IMR-90 (cell line): ENCODE measurements around the gene TXNDC12. TPM values are rescaled to one million over a fixed set of nuclear protein-coding genes. Genes with fewer than 3 reads are reported as not detected.

Experiments
- ATAC-seq: fragments of 200-7000 bp; cut with Tn5 transposase; 2 replicates; pipeline ENCODE4 v1.9.1; 2020; ENCODE audit warnings: low read depth, mild to moderate bottlenecking, moderate library complexity
- BruUV-seq: library from RNA; stranded (reverse); fragments of 400-500 nt; replicated peaks from 2 replicates; lab custom pipeline; 2021; lab: Mats Ljungman, UMichigan
- CTCF ChIA-PET: fragments of 300-600 bp; formaldehyde crosslinking; extraction: SDS; loops from one replicate; lab custom pipeline; 2021; ENCODE audit warnings: antibody characterized with exemption; lab: Yijun Ruan, JAX
- POLR2A ChIA-PET: fragments of 300-600 bp; sonication (Branson Sonifier 250); formaldehyde crosslinking; loops from one replicate; lab custom pipeline; 2022; ENCODE audit warnings: antibody characterized with exemption; ENCODE audit not compliant: unreplicated experiment; lab: Charles Lee
- DNase-seq: peaks from one replicate; pipeline ENCODE4 v3.0.0; 2013
- H2AFZ ChIP-seq: replicated peaks from 2 replicates; pipeline ENCODE3; 2013; ENCODE audit warnings: low read length, mild to moderate bottlenecking; ENCODE audit not compliant: poor library complexity
- H2AK5ac ChIP-seq: 2 replicates; pipeline ENCODE4 v1.6.1; 2013; ENCODE audit warnings: low read depth, low read length, inconsistent platforms
- H2AK9ac ChIP-seq: replicated peaks from 2 replicates; pipeline ENCODE3; 2013; ENCODE audit warnings: mild to moderate bottlenecking, low read depth, low read length, moderate library complexity; ENCODE audit not compliant: poor library complexity
- H2BK120ac ChIP-seq: 2 replicates; pipeline ENCODE4 v1.6.1; 2013; ENCODE audit warnings: low read depth, low read length, inconsistent platforms
- H2BK15ac ChIP-seq: 3 replicates; pipeline ENCODE4 v1.6.1; 2013; ENCODE audit warnings: low read depth, low read length, inconsistent platforms
- H2BK20ac ChIP-seq: 2 replicates; pipeline ENCODE4 v1.6.1; 2013; ENCODE audit warnings: low read depth, mild to moderate bottlenecking, inconsistent platforms, low read length, moderate library complexity
- H2BK5ac ChIP-seq: 2 replicates; pipeline ENCODE4 v1.6.1; 2013; ENCODE audit warnings: mild to moderate bottlenecking, low read depth, low read length, inconsistent platforms; ENCODE audit not compliant: poor library complexity, severe bottlenecking
- H3K14ac ChIP-seq: replicated peaks from 2 replicates; pipeline ENCODE4 v1.6.1; 2013; ENCODE audit warnings: low read depth, low read length, inconsistent platforms
- H3K18ac ChIP-seq: 2 replicates; pipeline ENCODE4 v1.6.1; 2013; ENCODE audit warnings: low read depth, low read length, control low read depth
- H3K23ac ChIP-seq: 2 replicates; pipeline ENCODE4 v1.6.1; 2013; ENCODE audit warnings: low read depth, low read length, inconsistent platforms
- H3K27ac ChIP-seq: 2 replicates; pipeline ENCODE4 v1.5.1; 2013; ENCODE audit warnings: mild to moderate bottlenecking, control low read depth, low read length; ENCODE audit not compliant: insufficient read depth
- H3K27me3 ChIP-seq: 2 replicates; pipeline ENCODE4 v1.6.1; 2013; ENCODE audit warnings: low read length; ENCODE audit not compliant: control insufficient read depth, insufficient read depth
- H3K36me3 ChIP-seq: 2 replicates; pipeline ENCODE4 v1.6.1; 2013; ENCODE audit warnings: low read length, mixed read lengths; ENCODE audit not compliant: control insufficient read depth, insufficient read depth
- H3K4ac ChIP-seq: 2 replicates; pipeline ENCODE4 v1.6.1; 2013; ENCODE audit warnings: low read depth, low read length, inconsistent platforms
- H3K4me1 ChIP-seq: 2 replicates; pipeline ENCODE4 v1.6.1; 2013; ENCODE audit warnings: low read length, mixed read lengths; ENCODE audit not compliant: control insufficient read depth, insufficient read depth
- H3K4me2 ChIP-seq: 2 replicates; pipeline ENCODE4 v1.6.1; 2013; ENCODE audit warnings: low read depth, mild to moderate bottlenecking, control low read depth, low read length, moderate library complexity
- H3K4me3 ChIP-seq: 2 replicates; pipeline ENCODE4 v1.5.1; 2013; ENCODE audit warnings: low read depth, mild to moderate bottlenecking, control low read depth, low read length, moderate library complexity; ENCODE audit not compliant: insufficient read depth
- H3K56ac ChIP-seq: 2 replicates; pipeline ENCODE4 v1.6.1; 2013; ENCODE audit warnings: low read length, inconsistent platforms; ENCODE audit not compliant: insufficient read depth; ENCODE audit errors: extremely low read depth
- H3K79me1 ChIP-seq, 2 experiments: 2 replicates each; pipeline ENCODE4 v1.6.1; 2013; ENCODE audit warnings: low read length in 2 of 2, inconsistent platforms in 1 of 2, low read depth in 1 of 2
- H3K9ac ChIP-seq: 2 replicates; pipeline ENCODE4 v1.6.1; 2013; ENCODE audit warnings: low read depth, low read length, control low read depth
- H3K9me1 ChIP-seq: 2 replicates; pipeline ENCODE4 v1.6.1; 2013; ENCODE audit warnings: low read length, inconsistent platforms; ENCODE audit not compliant: insufficient read depth
- H3K9me3 ChIP-seq: 2 replicates; pipeline ENCODE4 v1.6.1; 2013; ENCODE audit warnings: low read length; ENCODE audit not compliant: control insufficient read depth, insufficient read depth
- H4K20me1 ChIP-seq: 2 replicates; pipeline ENCODE4 v1.6.1; 2013; ENCODE audit warnings: low read length, inconsistent platforms; ENCODE audit not compliant: insufficient read depth
- H4K5ac ChIP-seq: 2 replicates; pipeline ENCODE4 v1.6.1; 2013; ENCODE audit warnings: mild to moderate bottlenecking, low read depth, low read length, control low read depth
- H4K8ac ChIP-seq, 2 experiments: 2 replicates each; pipeline ENCODE4 v1.6.1; 2013; ENCODE audit warnings: low read depth in 2 of 2, low read length in 2 of 2, control low read depth in 1 of 2, inconsistent platforms in 1 of 2
- H4K91ac ChIP-seq: 2 replicates; pipeline ENCODE4 v1.6.1; 2013; ENCODE audit warnings: low read depth, low read length, inconsistent platforms; ENCODE audit not compliant: insufficient read depth
- CEBPB ChIP-seq: IDR thresholded peaks from 2 replicates; pipeline ENCODE4 v1.6.1; 2012; ENCODE audit warnings: low read depth, low read length, improper control_type of control experiment
- CHD1 ChIP-seq: IDR thresholded peaks from 2 replicates; pipeline ENCODE4 v1.6.1; 2012; ENCODE audit warnings: low read depth, low read length, improper control_type of control experiment
- CTCF ChIP-seq: conservative IDR thresholded peaks from 2 replicates; pipeline ENCODE4 v1.5.1; 2012; ENCODE audit warnings: mild to moderate bottlenecking, low read depth, low read length, improper control_type of control experiment
- MAZ ChIP-seq: IDR thresholded peaks from 2 replicates; pipeline ENCODE4 v1.6.1; 2012; ENCODE audit warnings: low read depth, mild to moderate bottlenecking, low read length, improper control_type of control experiment, moderate library complexity, borderline replicate concordance
- WGBS, 2 experiments: methylation state at CpG; one replicate each; pipeline versions ENCODE4 v1.1.5 to v1.1.7; 2013; ENCODE audit warnings: missing lambda C conversion rate in 2 of 2; ENCODE audit not compliant: insufficient read length in 1 of 2; ENCODE audit errors: extremely low coverage in 2 of 2; 5-methylcytosine and 5-hydroxymethylcytosine counted together
- dilution Hi-C: fragments of 300-500 bp; cut with HindIII; formaldehyde crosslinking; loops from one replicate; pipeline ENCODE4 v1.14.3; 2018; ENCODE audit warnings: low sequenced_read_pairs; ENCODE audit not compliant: unreplicated experiment
- in situ Hi-C: fragments of 300-500 bp; cut with MboI; formaldehyde crosslinking; loops from 3 replicates; pipeline ENCODE4 v1.14.3; 2019; ENCODE audit warnings: low sequenced_read_pairs, inconsistent platforms, mixed read lengths
- intact Hi-C: fragments of 100-400 bp; cut with micrococcal nuclease; formaldehyde crosslinking; loops from 2 replicates; pipeline ENCODE4 v1.10.0; 2022
- polyA plus RNA-seq, 3 experiments: library from polyadenylated mRNA; depleted of rRNA; stranded (reverse); fragments of >200 nt; gene quantifications; 2 replicates each; pipeline ENCODE4 v1.2.3, GENCODE V29; 2012; ENCODE audit warnings: low replicate concordance in 1 of 3
- total RNA-seq: library from RNA; depleted of rRNA; stranded (reverse); fragments of >200 nt; gene quantifications from 2 replicates; pipeline ENCODE4 v1.2.3, GENCODE V29; 2012

The TXNDC12 gene
- total and polyA plus RNA-seq, 2 of the 4 experiments (the other 2 are of a cell fraction) = 24.4 to 29.9 TPM

- TF ChIP-seq CTCF (no peak), MAZ (peak; percentile 16; the same call in 1 of the 2 replicates)
Observed at GRCh38 chr1:52055066-52055865, at the start of gene TXNDC12 (continued).

- no peak overlapping the region for H2AK9ac ChIP-seq
- no peak overlapping the region for H3K4me2 ChIP-seq
- no peak overlapping the region for H3K27ac ChIP-seq
- H3K9me1 ChIP-seq = no peaks in the 10 kb centered on the region
- no peak overlapping the region for H2BK20ac ChIP-seq
- no peak overlapping the region for H3K14ac ChIP-seq
- H4K20me1 ChIP-seq = no peaks in the 10 kb centered on the region
- no peak overlapping the region for H3K23ac ChIP-seq
- H4K8ac ChIP-seq = no peak overlapping the region
- H2AK5ac ChIP-seq = no peak overlapping the region
- no peak for DNase-seq
- no peak for TF ChIP-seq CHD1
- 0 out of 2 replicates have a peak, but pooled peaks have one; percentile 30 for TF ChIP-seq CEBPB
- ChIA-PET CTCF (no interaction called here), POLR2A (no interaction called here)
- peak overlapping the region; percentile 41 for H2AFZ ChIP-seq
- no peak overlapping the region for H2BK5ac ChIP-seq
- 0 out of 2 replicates have a peak, but pooled peaks cover 2% of the 10 kb centered on the region for H3K27me3 ChIP-seq
- in situ Hi-C loops = no loop called here
- no TSS peak for BruUV-seq
- H4K5ac ChIP-seq = no peak overlapping the region
- H3K79me1 ChIP-seq = no peaks in the 10 kb centered on the region
- no peak overlapping the region for H3K9ac ChIP-seq
- H3K9me3 ChIP-seq = no peaks in the 10 kb centered on the region
- dilution Hi-C loops = no loop called here
- no peak overlapping the region for H3K56ac ChIP-seq
- H2BK120ac ChIP-seq = no peak overlapping the region
- H2BK15ac ChIP-seq = no peak overlapping the region
- H3K4me3 ChIP-seq = no peak overlapping the region
- no peaks in the 10 kb centered on the region for H3K4me1 ChIP-seq
- ATAC-seq = no peak
- no peak overlapping the region for H3K4ac ChIP-seq
- intact Hi-C loops = no loop called here
- no peak overlapping the region for H4K91ac ChIP-seq
- no CpG with 5 or more reads among the region's 1 CpG for WGBS, 2 experiments
- H3K36me3 ChIP-seq = no peaks in the 10 kb centered on the region
- no peak overlapping the region for H3K18ac ChIP-seq
Observed at GRCh38 chr1:52102336-52103013, 47.5 kb upstream of the TXNDC12 start.
